Measurements from ENCODE around the gene NTHL1. TPM values are rescaled to one million over a fixed set of nuclear protein-coding genes. Genes with fewer than 3 reads are reported as not detected.

The NTHL1 gene
- total RNA-seq, 1 experiment from 2014 or later = 52.0 TPM

DNA sequence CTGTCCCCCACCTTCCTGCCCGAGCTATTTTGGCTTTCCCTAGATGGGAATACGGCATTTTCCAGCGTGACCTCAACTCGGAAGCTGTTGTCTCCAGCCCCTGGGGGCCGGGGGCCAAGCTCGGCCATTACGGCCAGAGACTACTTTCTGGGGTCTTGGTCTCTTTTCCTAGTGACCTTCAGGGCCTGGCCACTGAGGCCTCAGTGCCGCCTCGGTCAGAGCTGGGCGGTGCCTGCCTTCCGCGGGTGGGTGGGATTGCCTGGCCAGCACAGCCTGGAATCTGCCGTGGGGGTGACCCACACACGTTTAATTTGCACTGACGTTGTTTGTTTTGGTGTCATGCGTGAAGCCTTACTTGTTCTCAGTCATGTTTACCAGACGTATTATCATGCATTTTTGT, 29.4 kb upstream of the NTHL1 start:
- no peaks in the 10 kb centered on the region for H3K79me2 ChIP-seq (ENCODE audit: insufficient read depth, low read length)
- H3K4me2 ChIP-seq (ENCODE audit: insufficient read depth, insufficient read length, low read length) = no peak overlapping the region
- H3K23ac ChIP-seq (ENCODE audit: insufficient read length, low read depth, low read length) = no peak overlapping the region
- H2BK120ac ChIP-seq (ENCODE audit: low read depth, low read length, poor library complexity, severe bottlenecking) = no peak overlapping the region
- no peak overlapping the region for H3K56ac ChIP-seq (ENCODE audit: insufficient read length, low read depth, low read length)
- Mint-ChIP-seq H3K9me3 (no peaks in the 10 kb centered on the region), H3K27ac (peak overlapping the region in 2 of 3 experiments; percentile 32 to 76; a peak in 4 of 7 replicates), H3K4me3 (no peak overlapping the region), H3K27me3 (ENCODE audit: low read depth) (no peaks in the 10 kb centered on the region), H3K4me1 (no peaks in the 10 kb centered on the region), H3K36me3 (ENCODE audit: insufficient read depth in 1 of 3, low read depth in 3 of 3) (peaks cover 5 to 38% (median 28%) of the 10 kb centered on the region in 3 experiments; a peak in 6 of 7 replicates)
- H4K8ac ChIP-seq (replicated peaks; ENCODE audit: insufficient read length, low read depth, low read length) = no peak overlapping the region
- H3K4me1 ChIP-seq (ENCODE audit: insufficient read depth, low read length) = no peaks in the 10 kb centered on the region
- no peak overlapping the region for H3K9ac ChIP-seq (ENCODE audit: extremely low read depth, insufficient read length, low read length)
- H3K18ac ChIP-seq (ENCODE audit: insufficient read length, low read depth, low read length) = no peak overlapping the region
- no peak overlapping the region for H2AFZ ChIP-seq (ENCODE audit: low read length)
- H4K20me1 ChIP-seq (ENCODE audit: control insufficient read depth, insufficient read depth, insufficient read length) = no peaks in the 10 kb centered on the region
- no peak overlapping the region for H2BK12ac ChIP-seq (ENCODE audit: insufficient read length, low read depth, low read length)
- H3K79me1 ChIP-seq (ENCODE audit: insufficient read depth, low read depth, low read length, poor library complexity, severe bottlenecking) = no peaks in the 10 kb centered on the region
- TF ChIP-seq, protein P1, sequence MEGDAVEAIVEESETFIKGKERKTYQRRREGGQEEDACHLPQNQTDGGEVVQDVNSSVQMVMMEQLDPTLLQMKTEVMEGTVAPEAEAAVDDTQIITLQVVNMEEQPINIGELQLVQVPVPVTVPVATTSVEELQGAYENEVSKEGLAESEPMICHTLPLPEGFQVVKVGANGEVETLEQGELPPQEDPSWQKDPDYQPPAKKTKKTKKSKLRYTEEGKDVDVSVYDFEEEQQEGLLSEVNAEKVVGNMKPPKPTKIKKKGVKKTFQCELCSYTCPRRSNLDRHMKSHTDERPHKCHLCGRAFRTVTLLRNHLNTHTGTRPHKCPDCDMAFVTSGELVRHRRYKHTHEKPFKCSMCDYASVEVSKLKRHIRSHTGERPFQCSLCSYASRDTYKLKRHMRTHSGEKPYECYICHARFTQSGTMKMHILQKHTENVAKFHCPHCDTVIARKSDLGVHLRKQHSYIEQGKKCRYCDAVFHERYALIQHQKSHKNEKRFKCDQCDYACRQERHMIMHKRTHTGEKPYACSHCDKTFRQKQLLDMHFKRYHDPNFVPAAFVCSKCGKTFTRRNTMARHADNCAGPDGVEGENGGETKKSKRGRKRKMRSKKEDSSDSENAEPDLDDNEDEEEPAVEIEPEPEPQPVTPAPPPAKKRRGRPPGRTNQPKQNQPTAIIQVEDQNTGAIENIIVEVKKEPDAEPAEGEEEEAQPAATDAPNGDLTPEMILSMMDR (conservative IDR thresholded peaks at IDR 0.05) = no peak
- no peaks in the 10 kb centered on the region for H3K23me2 ChIP-seq (ENCODE audit: insufficient read length, low read depth, low read length, poor library complexity, severe bottlenecking)
- H3K27ac ChIP-seq (ENCODE audit: insufficient read length, low read depth, low read length) = no peak overlapping the region
- no peak overlapping the region for H3T11ph ChIP-seq (ENCODE audit: low read length)
- H4K91ac ChIP-seq (ENCODE audit: insufficient read length, low read depth, low read length) = no peak overlapping the region
- H3K27me3 ChIP-seq (ENCODE audit: insufficient read depth, low read length) = no peaks in the 10 kb centered on the region
- H2AK5ac ChIP-seq (ENCODE audit: insufficient read length, low read length) = no peak overlapping the region
- no peaks in the 10 kb centered on the region for H3K9me3 ChIP-seq (ENCODE audit: control insufficient read depth, low read depth, low read length)
- no CpG with 5 or more reads among the region's 17 CpGs for WGBS (ENCODE audit: extremely low coverage, insufficient read length, low lambda C conversion rate)
- no peak overlapping the region for H2BK5ac ChIP-seq (ENCODE audit: insufficient read length, low read length)
- no peak overlapping the region for H3K4ac ChIP-seq (ENCODE audit: low read depth, low read length)
- no peak overlapping the region for H4K5ac ChIP-seq (ENCODE audit: insufficient read length, low read depth, low read length)
- H2BK20ac ChIP-seq (ENCODE audit: low read depth, low read length, poor library complexity, severe bottlenecking) = no peak overlapping the region
- H3K14ac ChIP-seq (ENCODE audit: insufficient read depth, low read length) = no peak overlapping the region
- no peak for DNase-seq
- no peak overlapping the region for H2BK15ac ChIP-seq (ENCODE audit: low read depth, low read length)
